SHP77 treated with DMSO at 0.1 percent for 48 hours (cell line): Measurements from ENCODE around the gene VEPH1.
A peak's percentile ranks its signal among the peaks of the same experiment; 100 is the strongest.

Experiments
- DNase-seq: peaks from one replicate; lab custom pipeline; 2025; lab: John Stamatoyannopoulos, UW

VEPH1 gene

GRCh38 chr3:157502916-157503595, at the start of gene VEPH1:
VEPH1 (minus strand) TSS chr3:157503416; CDS start chr3:157495349, 8,067 bp downstream.
- no peak for DNase-seq

- DNase-seq, result no peak
These were observed 48.7 kb upstream of the VEPH1 start for GRCh38 chr3:157551961-157552360.

GRCh38 chr3:157549498-157549897, 46.3 kb upstream of the VEPH1 start:
- DNase-seq, result no peak

GRCh38 chr3:157544501-157545130, 41.4 kb upstream of the VEPH1 start:
- no peak for DNase-seq

- DNase-seq, result no peak
These were observed 40.4 kb upstream of the VEPH1 start for GRCh38 chr3:157543501-157544035.

GRCh38 chr3:157542711-157543500, 39.7 kb upstream of the VEPH1 start:
- no peak for DNase-seq

- DNase-seq, result no peak
These were observed 38.5 kb upstream of the VEPH1 start for GRCh38 chr3:157541506-157542236.

GRCh38 chr3:157540656-157541055, 37.4 kb upstream of the VEPH1 start:
- DNase-seq, result no peak

GRCh38 chr3:157535667-157536066, 32.5 kb upstream of the VEPH1 start:
- no peak for DNase-seq

- DNase-seq, result no peak
These were observed 31.5 kb upstream of the VEPH1 start for GRCh38 chr3:157534725-157535161.

- no peak for DNase-seq
These were observed 30.3 kb upstream of the VEPH1 start for GRCh38 chr3:157533298-157534070.

- peak; percentile 28 for DNase-seq
These were observed 29.5 kb upstream of the VEPH1 start for GRCh38 chr3:157532529-157533297.

GRCh38 chr3:157531771-157532170, 28.6 kb upstream of the VEPH1 start:
- DNase-seq, result no peak

GRCh38 chr3:157531301-157531660, 28.1 kb upstream of the VEPH1 start:
- no peak for DNase-seq

- no peak for DNase-seq
These were observed 27.6 kb upstream of the VEPH1 start for GRCh38 chr3:157530637-157531300.

- no peak for DNase-seq
These were observed 26.5 kb upstream of the VEPH1 start for GRCh38 chr3:157529751-157530150.

GRCh38 chr3:157529085-157529484, 25.9 kb upstream of the VEPH1 start:
- no peak for DNase-seq

- no peak for DNase-seq
These were observed 24.1 kb upstream of the VEPH1 start for GRCh38 chr3:157527131-157527881.

- no peak for DNase-seq
These were observed 22.8 kb upstream of the VEPH1 start for GRCh38 chr3:157526036-157526435.
